Activated naive CD4-positive, alpha-beta T cell treated with anti-CD3 and anti-CD28 coated beads, Interleukin-2, amount 50 U/mL, for 24 hours (primary cell): Measurements from ENCODE around the gene RTP5.

Experiments
- H3K27ac Mint-ChIP-seq: one replicate; pipeline ENCODE4 v1.8.0; 2021; ENCODE audit warnings: mild to moderate bottlenecking, mixed read lengths
- H3K27me3 Mint-ChIP-seq: one replicate; pipeline ENCODE4 v1.8.0; 2021; ENCODE audit warnings: mixed read lengths
- H3K36me3 Mint-ChIP-seq: one replicate; pipeline ENCODE4 v1.8.0; 2021; ENCODE audit warnings: mixed read lengths
- H3K4me1 Mint-ChIP-seq: one replicate; pipeline ENCODE4 v1.8.0; 2021; ENCODE audit warnings: mixed read lengths
- H3K4me3 Mint-ChIP-seq: one replicate; pipeline ENCODE4 v1.8.0; 2021; ENCODE audit warnings: mild to moderate bottlenecking, mixed read lengths
- H3K9me3 Mint-ChIP-seq: one replicate; pipeline ENCODE4 v1.8.0; 2021; ENCODE audit warnings: mixed read lengths

The RTP5 gene

GRCh38 chr2:241895712-241896641, 26.4 kb downstream of the RTP5 start:
- peak overlapping the region; percentile 15 for H3K4me3 Mint-ChIP-seq
- H3K27ac Mint-ChIP-seq, result peak overlapping the region; percentile 99
- H3K9me3 Mint-ChIP-seq, result no peaks in the 10 kb centered on the region
- H3K36me3 Mint-ChIP-seq, result peaks cover 2% of the 10 kb centered on the region
- peaks cover 8% of the 10 kb centered on the region for H3K4me1 Mint-ChIP-seq
- H3K27me3 Mint-ChIP-seq, result no peaks in the 10 kb centered on the region

- Mint-ChIP-seq H3K4me1 (peaks cover 8% of the 10 kb centered on the region), H3K9me3 (no peaks in the 10 kb centered on the region), H3K36me3 (peaks cover 2% of the 10 kb centered on the region), H3K4me3 (no peak overlapping the region), H3K27ac (peak overlapping the region; percentile 82), H3K27me3 (no peaks in the 10 kb centered on the region)
These were observed 27.2 kb downstream of the RTP5 start for GRCh38 chr2:241896746-241897201.

GRCh38 chr2:241897231-241897916, 27.8 kb downstream of the RTP5 start:
- H3K36me3 Mint-ChIP-seq, result peaks cover 2% of the 10 kb centered on the region
- H3K4me3 Mint-ChIP-seq, result no peak overlapping the region
- no peaks in the 10 kb centered on the region for H3K27me3 Mint-ChIP-seq
- H3K27ac Mint-ChIP-seq, result peak overlapping the region; percentile 86
- no peaks in the 10 kb centered on the region for H3K9me3 Mint-ChIP-seq
- H3K4me1 Mint-ChIP-seq, result peaks cover 8% of the 10 kb centered on the region

GRCh38 chr2:241898463-241899270, 29.1 kb downstream of the RTP5 start:
- no peaks in the 10 kb centered on the region for H3K9me3 Mint-ChIP-seq
- no peak overlapping the region for H3K27ac Mint-ChIP-seq
- H3K4me1 Mint-ChIP-seq, result peaks cover 8% of the 10 kb centered on the region
- no peak overlapping the region for H3K4me3 Mint-ChIP-seq
- H3K27me3 Mint-ChIP-seq, result no peaks in the 10 kb centered on the region
- peaks cover 2% of the 10 kb centered on the region for H3K36me3 Mint-ChIP-seq

- peaks cover 8% of the 10 kb centered on the region for H3K4me1 Mint-ChIP-seq
- H3K27me3 Mint-ChIP-seq, result no peaks in the 10 kb centered on the region
- no peak overlapping the region for H3K27ac Mint-ChIP-seq
- peaks cover 2% of the 10 kb centered on the region for H3K36me3 Mint-ChIP-seq
- H3K4me3 Mint-ChIP-seq, result no peak overlapping the region
- no peaks in the 10 kb centered on the region for H3K9me3 Mint-ChIP-seq
These were observed 30.9 kb downstream of the RTP5 start for GRCh38 chr2:241900251-241901017.

GRCh38 chr2:241901018-241901380, 31.5 kb downstream of the RTP5 start:
- Mint-ChIP-seq H3K9me3 (no peaks in the 10 kb centered on the region), H3K4me3 (no peak overlapping the region), H3K4me1 (peaks cover 7% of the 10 kb centered on the region), H3K27ac (no peak overlapping the region), H3K36me3 (peaks cover 2% of the 10 kb centered on the region), H3K27me3 (no peaks in the 10 kb centered on the region)

- H3K27me3 Mint-ChIP-seq, result no peaks in the 10 kb centered on the region
- no peaks in the 10 kb centered on the region for H3K9me3 Mint-ChIP-seq
- H3K36me3 Mint-ChIP-seq, result no peaks in the 10 kb centered on the region
- peaks cover 4% of the 10 kb centered on the region for H3K4me1 Mint-ChIP-seq
- no peak overlapping the region for H3K4me3 Mint-ChIP-seq
- H3K27ac Mint-ChIP-seq, result no peak overlapping the region
These were observed 32.2 kb downstream of the RTP5 start for GRCh38 chr2:241901500-241902351.

GRCh38 chr2:241902357-241902991, 32.9 kb downstream of the RTP5 start:
- peaks cover 2% of the 10 kb centered on the region for H3K36me3 Mint-ChIP-seq
- peaks cover 1% of the 10 kb centered on the region for H3K4me1 Mint-ChIP-seq
- no peak overlapping the region for H3K4me3 Mint-ChIP-seq
- H3K27ac Mint-ChIP-seq, result no peak overlapping the region
- H3K27me3 Mint-ChIP-seq, result no peaks in the 10 kb centered on the region
- H3K9me3 Mint-ChIP-seq, result no peaks in the 10 kb centered on the region

- no peaks in the 10 kb centered on the region for H3K27me3 Mint-ChIP-seq
- H3K4me1 Mint-ChIP-seq, result no peaks in the 10 kb centered on the region
- peaks cover 2% of the 10 kb centered on the region for H3K36me3 Mint-ChIP-seq
- H3K9me3 Mint-ChIP-seq, result no peaks in the 10 kb centered on the region
- H3K4me3 Mint-ChIP-seq, result no peak overlapping the region
- H3K27ac Mint-ChIP-seq, result no peak overlapping the region
These were observed 33.8 kb downstream of the RTP5 start for GRCh38 chr2:241903121-241904010.

GRCh38 chr2:241904011-241904718, 34.6 kb downstream of the RTP5 start:
- H3K27me3 Mint-ChIP-seq, result no peaks in the 10 kb centered on the region

GRCh38 chr2:241904791-241905710, 35.5 kb downstream of the RTP5 start:
- H3K4me1 Mint-ChIP-seq, result no peaks in the 10 kb centered on the region
- H3K4me3 Mint-ChIP-seq, result no peak overlapping the region
- H3K27me3 Mint-ChIP-seq, result no peaks in the 10 kb centered on the region
- H3K9me3 Mint-ChIP-seq, result no peaks in the 10 kb centered on the region
- no peak overlapping the region for H3K27ac Mint-ChIP-seq
- peaks cover 4% of the 10 kb centered on the region for H3K36me3 Mint-ChIP-seq

More at GRCh38 chr2:241904011-241904718, 34.6 kb downstream of the RTP5 start:
- no peak overlapping the region for H3K4me3 Mint-ChIP-seq
- peaks cover 2% of the 10 kb centered on the region for H3K36me3 Mint-ChIP-seq
- H3K4me1 Mint-ChIP-seq, result no peaks in the 10 kb centered on the region
- H3K27ac Mint-ChIP-seq, result no peak overlapping the region
- H3K9me3 Mint-ChIP-seq, result no peaks in the 10 kb centered on the region
